H1 (cell line): Measurements from ENCODE around the gene F10.

Experiments
- EGR1 ChIP-seq: IDR thresholded peaks from 2 replicates; pipeline ENCODE4 v1.6.1; 2011; ENCODE audit warnings: low read depth, low read length, borderline replicate concordance
- EZH2 ChIP-seq: fragments of 200-600 bp; sonication (generic); IDR thresholded peaks from 2 replicates; pipeline ENCODE4 v1.7.1; 2012; ENCODE audit warnings: low read depth, mild to moderate bottlenecking, moderate library complexity, low read length, inconsistent platforms; ENCODE audit not compliant: severe bottlenecking
- RNF2 ChIP-seq: fragments of 200-900, 300-1000 bp; sonication (generic); IDR thresholded peaks from 2 replicates; pipeline ENCODE4 v1.7.1; 2016; ENCODE audit warnings: borderline replicate concordance, low read depth, mild to moderate bottlenecking, antibody characterized with exemption, low read length; ENCODE audit not compliant: poor library complexity, severe bottlenecking; ENCODE audit errors: missing control alignments
- SRF ChIP-seq: IDR thresholded peaks from 2 replicates; pipeline ENCODE4 v1.6.1; 2011; ENCODE audit warnings: mild to moderate bottlenecking, low read depth, low read length, moderate library complexity
- TF ChIP-seq, protein P1 (sequence below), 3 experiments: IDR thresholded peaks; 1 replicate in 2 of 3; 2 replicates in 1 of 3; pipeline versions ENCODE4 v1.5.1 to v1.6.1; 2011; ENCODE audit warnings: low read length in 3 of 3, mild to moderate bottlenecking in 3 of 3, inconsistent platforms in 2 of 3, low read depth in 1 of 3, moderate library complexity in 1 of 3; ENCODE audit not compliant: insufficient read depth in 1 of 3; ENCODE audit errors: control extremely low read depth in 1 of 3

DNA sequence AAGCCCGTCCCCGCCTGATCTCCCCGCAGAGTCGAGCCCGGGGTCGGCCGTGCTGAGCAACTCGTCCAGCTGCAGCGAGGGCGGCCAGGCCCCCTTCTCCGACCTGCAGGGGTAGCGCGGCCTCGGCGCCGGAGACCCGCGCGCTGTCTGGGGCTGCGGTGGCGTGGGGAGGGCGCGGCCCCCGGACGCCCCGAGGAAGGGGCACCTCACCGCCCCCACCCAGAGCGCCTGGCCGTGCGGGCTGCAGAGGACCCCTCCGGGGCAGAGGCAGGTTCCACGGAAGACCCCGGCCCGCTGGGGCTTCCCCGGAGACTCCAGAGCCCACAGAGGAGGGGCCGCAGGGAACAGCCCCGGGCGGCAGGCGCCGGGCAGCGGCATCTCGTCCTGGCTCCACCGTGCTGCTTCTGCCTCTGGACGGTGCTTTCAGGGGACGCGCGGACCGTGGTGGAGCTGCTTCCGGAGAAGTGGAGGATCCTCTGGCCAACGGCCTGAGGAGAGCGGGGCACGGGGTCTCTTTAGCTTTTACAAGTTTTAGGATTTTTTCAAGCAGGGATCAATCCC is 25.8 kb upstream of the F10 start:
- TF ChIP-seq EZH2 (no peak), EGR1 (no peak), SRF (no peak), RNF2 (no peak)
- TF ChIP-seq, protein P1, sequence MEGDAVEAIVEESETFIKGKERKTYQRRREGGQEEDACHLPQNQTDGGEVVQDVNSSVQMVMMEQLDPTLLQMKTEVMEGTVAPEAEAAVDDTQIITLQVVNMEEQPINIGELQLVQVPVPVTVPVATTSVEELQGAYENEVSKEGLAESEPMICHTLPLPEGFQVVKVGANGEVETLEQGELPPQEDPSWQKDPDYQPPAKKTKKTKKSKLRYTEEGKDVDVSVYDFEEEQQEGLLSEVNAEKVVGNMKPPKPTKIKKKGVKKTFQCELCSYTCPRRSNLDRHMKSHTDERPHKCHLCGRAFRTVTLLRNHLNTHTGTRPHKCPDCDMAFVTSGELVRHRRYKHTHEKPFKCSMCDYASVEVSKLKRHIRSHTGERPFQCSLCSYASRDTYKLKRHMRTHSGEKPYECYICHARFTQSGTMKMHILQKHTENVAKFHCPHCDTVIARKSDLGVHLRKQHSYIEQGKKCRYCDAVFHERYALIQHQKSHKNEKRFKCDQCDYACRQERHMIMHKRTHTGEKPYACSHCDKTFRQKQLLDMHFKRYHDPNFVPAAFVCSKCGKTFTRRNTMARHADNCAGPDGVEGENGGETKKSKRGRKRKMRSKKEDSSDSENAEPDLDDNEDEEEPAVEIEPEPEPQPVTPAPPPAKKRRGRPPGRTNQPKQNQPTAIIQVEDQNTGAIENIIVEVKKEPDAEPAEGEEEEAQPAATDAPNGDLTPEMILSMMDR (IDR thresholded peaks at IDR 0.05; ENCODE audit: control extremely low read depth in 1 of 3, insufficient read depth in 1 of 3, low read depth in 1 of 3, low read length in 3 of 3) = no peak
